GM10266 (cell line): ENCODE data around the gene SPDEF.

ENCODE experiments used
- DNase-seq: peaks from one replicate; pipeline ENCODE4 v3.0.0; 2012; ENCODE audit errors: extremely low spot score
- TF ChIP-seq, protein P1 (sequence below): IDR thresholded peaks from 2 replicates; pipeline ENCODE4 v1.5.1; 2012; ENCODE audit warnings: mild to moderate bottlenecking, low read depth; ENCODE audit not compliant: control insufficient read depth, insufficient read depth; ENCODE audit errors: missing control alignments

The SPDEF gene

GRCh38 chr6:34575326-34575725 lies 19.2 kb upstream of the SPDEF start:
- TF ChIP-seq, protein P1, sequence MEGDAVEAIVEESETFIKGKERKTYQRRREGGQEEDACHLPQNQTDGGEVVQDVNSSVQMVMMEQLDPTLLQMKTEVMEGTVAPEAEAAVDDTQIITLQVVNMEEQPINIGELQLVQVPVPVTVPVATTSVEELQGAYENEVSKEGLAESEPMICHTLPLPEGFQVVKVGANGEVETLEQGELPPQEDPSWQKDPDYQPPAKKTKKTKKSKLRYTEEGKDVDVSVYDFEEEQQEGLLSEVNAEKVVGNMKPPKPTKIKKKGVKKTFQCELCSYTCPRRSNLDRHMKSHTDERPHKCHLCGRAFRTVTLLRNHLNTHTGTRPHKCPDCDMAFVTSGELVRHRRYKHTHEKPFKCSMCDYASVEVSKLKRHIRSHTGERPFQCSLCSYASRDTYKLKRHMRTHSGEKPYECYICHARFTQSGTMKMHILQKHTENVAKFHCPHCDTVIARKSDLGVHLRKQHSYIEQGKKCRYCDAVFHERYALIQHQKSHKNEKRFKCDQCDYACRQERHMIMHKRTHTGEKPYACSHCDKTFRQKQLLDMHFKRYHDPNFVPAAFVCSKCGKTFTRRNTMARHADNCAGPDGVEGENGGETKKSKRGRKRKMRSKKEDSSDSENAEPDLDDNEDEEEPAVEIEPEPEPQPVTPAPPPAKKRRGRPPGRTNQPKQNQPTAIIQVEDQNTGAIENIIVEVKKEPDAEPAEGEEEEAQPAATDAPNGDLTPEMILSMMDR: no peak
- no peak for DNase-seq

- no peak for DNase-seq
- TF ChIP-seq, protein P1: no peak
These were observed 18.6 kb upstream of the SPDEF start for GRCh38 chr6:34574647-34575293.

DNA sequence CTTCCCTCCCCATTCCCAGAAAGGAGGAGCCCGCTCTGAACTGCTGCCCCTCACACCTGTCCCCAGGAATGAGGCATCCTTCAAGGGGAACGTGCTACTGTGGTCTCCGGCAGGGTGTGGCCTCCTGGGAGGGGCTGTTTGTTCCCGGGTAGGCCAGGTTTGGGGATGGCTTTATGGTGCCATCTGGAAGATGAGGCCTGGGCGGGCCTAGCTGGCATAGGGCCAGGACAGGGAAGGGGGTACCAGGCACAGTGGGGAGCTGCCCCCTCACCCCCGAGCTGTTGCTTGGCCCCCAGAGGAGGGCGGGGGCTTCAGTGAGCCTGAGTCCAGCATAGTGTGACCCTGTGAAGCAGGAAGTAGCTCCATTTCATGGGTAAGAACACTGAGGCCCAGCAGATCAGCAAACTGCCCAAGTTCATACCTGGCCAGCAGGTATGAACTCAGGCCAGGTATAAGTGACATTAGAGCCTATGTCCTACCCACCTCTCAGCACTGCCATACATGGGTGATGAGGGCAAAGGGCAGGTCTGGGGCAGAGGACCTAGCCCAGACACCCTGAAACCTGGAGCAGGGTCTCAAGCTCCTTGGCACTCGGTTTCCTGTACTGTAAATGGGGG lies 17.5 kb upstream of the SPDEF start:
- DNase-seq: no peak
- TF ChIP-seq, protein P1: no peak

- DNase-seq: no peak
- TF ChIP-seq, protein P1: no peak
These were observed 16.5 kb upstream of the SPDEF start for GRCh38 chr6:34572585-34572984.

DNA sequence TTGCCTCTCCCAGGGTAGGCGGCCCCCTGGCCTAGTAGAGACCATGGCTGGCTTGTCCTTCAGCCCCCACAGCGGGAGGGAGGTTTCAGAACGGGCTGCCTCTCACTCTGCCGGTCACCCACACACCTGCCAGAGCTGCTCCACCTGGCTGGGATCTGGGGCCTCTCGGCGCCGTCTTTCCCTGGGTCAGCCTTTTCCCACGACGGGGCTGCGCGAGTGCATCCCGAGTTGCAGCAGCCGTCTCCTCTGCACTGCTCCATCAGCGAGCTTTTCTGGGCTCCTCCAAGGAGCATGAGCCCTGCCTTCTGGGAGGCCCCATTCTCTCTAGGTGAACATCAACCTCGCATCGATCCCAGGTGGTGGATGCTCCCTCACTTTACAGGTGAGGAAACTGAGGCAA lies 15.9 kb upstream of the SPDEF start:
- TF ChIP-seq, protein P1: no peak
- DNase-seq: no peak

DNA sequence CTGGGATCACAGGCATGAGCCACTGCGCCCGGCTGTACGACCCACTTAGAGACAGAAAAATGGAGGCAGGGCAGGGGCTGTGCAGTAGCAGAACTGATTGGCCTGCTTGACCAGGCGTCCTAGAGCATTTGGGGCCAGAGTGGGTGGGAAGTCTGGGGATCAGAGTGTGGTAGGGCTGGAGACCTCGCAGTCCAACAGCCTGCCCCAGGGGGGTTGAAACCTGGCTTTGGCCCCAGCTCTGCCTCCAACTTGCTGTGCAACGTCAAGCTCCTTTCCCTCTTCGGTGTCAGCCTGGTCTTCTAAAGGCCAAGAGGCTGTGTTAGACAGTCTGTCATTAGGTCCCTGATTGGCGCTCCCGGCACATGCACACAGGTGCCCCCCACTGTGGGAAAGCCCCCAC lies 15.3 kb upstream of the SPDEF start:
- TF ChIP-seq, protein P1: no peak

GRCh38 chr6:34570066-34570833 lies 14.1 kb upstream of the SPDEF start:
- no peak for DNase-seq
- TF ChIP-seq, protein P1: no peak

More for the DNA sequence above, 15.3 kb upstream of the SPDEF start:
- DNase-seq: no peak
